ENCODE data around the gene FBXL20.

Gene FBXL20

DNA sequence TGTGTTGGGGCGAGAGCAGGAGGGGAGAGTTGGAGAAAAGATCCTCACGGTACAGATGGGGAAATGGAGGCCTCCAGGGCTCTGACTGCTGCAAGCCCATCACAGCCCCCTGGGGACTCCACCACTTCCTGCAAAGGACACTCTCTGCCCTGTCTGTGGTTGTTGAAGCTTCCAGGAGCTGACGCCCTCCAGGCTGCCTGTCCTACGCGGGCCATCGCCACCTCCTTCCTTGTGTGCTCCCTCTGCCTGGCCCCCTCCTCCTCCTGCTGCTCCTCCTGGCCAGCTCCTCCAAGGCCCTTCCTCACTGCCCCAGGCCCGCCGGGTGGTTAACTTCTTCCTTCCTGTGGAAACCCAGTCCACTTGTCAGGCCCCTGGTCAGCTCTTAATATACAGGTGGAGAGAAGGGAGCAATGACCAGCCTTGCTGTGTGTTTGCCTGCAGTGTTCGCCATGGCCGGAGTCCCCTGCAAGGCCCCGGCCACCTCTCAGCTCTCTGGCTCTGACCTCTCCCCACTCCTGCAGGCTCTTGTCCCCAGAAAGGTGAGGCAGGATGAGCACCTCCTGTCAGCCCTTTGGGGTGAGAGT is 157.3 kb downstream of the FBXL20 start:
- no peak overlapping the region for H3K4me2 ChIP-seq (ENCODE audit: low read length)
- no peak overlapping the region for H3K9ac ChIP-seq (ENCODE audit: low read depth, low read length)
- H3K4me3 ChIP-seq (ENCODE audit: low read length) = no peak overlapping the region
- H3K36me3 ChIP-seq (ENCODE audit: insufficient read depth, low read length) = no peaks in the 10 kb centered on the region
- H3K4me1 ChIP-seq (ENCODE audit: control insufficient read depth, insufficient read depth, low read length) = no peaks in the 10 kb centered on the region
- no peaks in the 10 kb centered on the region for H3K9me3 ChIP-seq (replicated peaks; ENCODE audit: low read length)
- no peaks in the 10 kb centered on the region for H3K27me3 ChIP-seq (ENCODE audit: control insufficient read depth, insufficient read depth, low read length)

GRCh38 chr17:39243155-39243554 is 158.3 kb downstream of the FBXL20 start:
- H3K27me3 ChIP-seq (ENCODE audit: control insufficient read depth, insufficient read depth, low read length) = no peaks in the 10 kb centered on the region
- H3K4me3 ChIP-seq (ENCODE audit: low read length) = no peak overlapping the region
- no peak overlapping the region for H3K9ac ChIP-seq (ENCODE audit: low read depth, low read length)
- no peak overlapping the region for H3K4me2 ChIP-seq (ENCODE audit: low read length)
- H3K9me3 ChIP-seq (replicated peaks; ENCODE audit: low read length) = no peaks in the 10 kb centered on the region
- peaks cover 8% of the 10 kb centered on the region for H3K4me1 ChIP-seq (ENCODE audit: control insufficient read depth, insufficient read depth, low read length)
- no peaks in the 10 kb centered on the region for H3K36me3 ChIP-seq (ENCODE audit: insufficient read depth, low read length)

- Histone ChIP-seq H3K4me3 (ENCODE audit: low read length) (no peak overlapping the region), H3K4me2 (ENCODE audit: low read length) (no peak overlapping the region), H3K36me3 (ENCODE audit: insufficient read depth, low read length) (no peaks in the 10 kb centered on the region), H3K9me3 (replicated peaks; ENCODE audit: low read length) (no peaks in the 10 kb centered on the region), H3K27me3 (ENCODE audit: control insufficient read depth, insufficient read depth, low read length) (no peaks in the 10 kb centered on the region), H3K9ac (ENCODE audit: low read depth, low read length) (no peak overlapping the region), H3K4me1 (ENCODE audit: control insufficient read depth, insufficient read depth, low read length) (peaks cover 10% of the 10 kb centered on the region)
These were observed 160.8 kb downstream of the FBXL20 start for GRCh38 chr17:39240631-39241030.

DNA sequence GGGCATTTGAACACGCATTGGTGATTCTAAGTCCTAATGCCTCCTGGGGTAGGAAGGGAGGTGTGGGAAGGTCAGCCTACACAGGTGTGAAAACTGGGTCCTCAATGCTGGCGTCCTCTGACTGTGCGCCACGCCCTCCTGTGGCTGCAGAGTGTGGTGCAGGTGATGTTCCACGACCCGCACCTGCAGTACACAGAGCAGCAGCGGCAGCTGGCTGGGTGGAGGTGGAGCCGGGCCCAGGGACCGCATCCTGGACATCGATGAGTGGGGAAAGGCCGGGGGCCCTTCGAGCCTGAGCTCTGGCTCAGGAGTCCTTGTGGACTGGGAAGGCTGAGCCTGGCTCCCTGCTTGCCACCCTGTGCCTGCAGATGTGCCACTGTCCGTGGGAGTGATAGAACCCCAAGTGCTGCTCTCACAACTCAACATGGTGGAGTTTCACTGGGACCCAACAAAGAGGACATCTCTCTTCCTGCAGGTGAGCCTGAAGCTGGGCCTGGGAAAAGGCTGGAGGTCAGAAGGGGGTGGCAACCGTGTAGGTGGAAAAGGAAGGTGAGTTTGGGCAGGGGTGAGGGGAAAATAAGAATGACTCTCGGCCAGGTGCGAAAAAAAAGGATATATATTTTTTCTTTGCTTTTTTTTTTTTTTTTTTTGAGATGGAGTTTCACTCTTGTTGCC is 161.6 kb downstream of the FBXL20 start:
- H3K4me1 ChIP-seq (ENCODE audit: control insufficient read depth, insufficient read depth, low read length) = peaks cover 10% of the 10 kb centered on the region
- no peaks in the 10 kb centered on the region for H3K27me3 ChIP-seq (ENCODE audit: control insufficient read depth, insufficient read depth, low read length)
- no peak overlapping the region for H3K4me3 ChIP-seq (ENCODE audit: low read length)
- H3K9ac ChIP-seq (ENCODE audit: low read depth, low read length) = no peak overlapping the region
- no peaks in the 10 kb centered on the region for H3K9me3 ChIP-seq (replicated peaks; ENCODE audit: low read length)
- H3K36me3 ChIP-seq (ENCODE audit: insufficient read depth, low read length) = no peaks in the 10 kb centered on the region
- no peak overlapping the region for H3K4me2 ChIP-seq (ENCODE audit: low read length)

GRCh38 chr17:39238311-39238972 is 163.0 kb downstream of the FBXL20 start:
- peaks cover 10% of the 10 kb centered on the region for H3K4me1 ChIP-seq (ENCODE audit: control insufficient read depth, insufficient read depth, low read length)
- no peak overlapping the region for H3K9ac ChIP-seq (ENCODE audit: low read depth, low read length)
- H3K4me3 ChIP-seq (ENCODE audit: low read length) = peak overlapping the region; percentile 39

DNA sequence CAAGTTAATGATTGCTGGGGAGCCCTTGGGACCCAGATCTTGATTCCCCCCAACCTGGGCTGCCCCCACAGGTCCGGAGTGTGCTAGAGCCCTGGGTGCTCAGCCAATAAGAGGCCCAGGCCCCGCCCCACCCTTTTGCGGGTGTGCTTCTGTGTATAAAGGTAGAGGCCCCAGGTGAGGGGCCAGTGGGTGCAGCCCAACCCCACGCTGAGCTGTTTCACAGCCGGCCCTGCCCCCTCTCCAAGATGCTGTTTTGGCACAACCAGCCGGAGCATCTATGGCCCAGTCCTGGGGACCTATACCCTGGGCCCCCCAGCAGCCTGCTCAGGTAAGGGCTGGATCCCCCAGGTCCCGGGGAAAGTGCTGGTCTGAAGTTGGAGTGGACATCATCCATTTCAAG is 163.8 kb downstream of the FBXL20 start:
- Histone ChIP-seq H3K9ac (ENCODE audit: low read depth, low read length) (no peak overlapping the region), H3K4me3 (ENCODE audit: low read length) (no peak overlapping the region), H3K4me2 (ENCODE audit: low read length) (no peak overlapping the region), H3K9me3 (replicated peaks; ENCODE audit: low read length) (no peaks in the 10 kb centered on the region), H3K27me3 (ENCODE audit: control insufficient read depth, insufficient read depth, low read length) (no peaks in the 10 kb centered on the region), H3K36me3 (ENCODE audit: insufficient read depth, low read length) (no peaks in the 10 kb centered on the region), H3K4me1 (ENCODE audit: control insufficient read depth, insufficient read depth, low read length) (peaks cover 10% of the 10 kb centered on the region)

More at GRCh38 chr17:39238311-39238972, 163.0 kb downstream of the FBXL20 start:
- Histone ChIP-seq H3K27me3 (ENCODE audit: control insufficient read depth, insufficient read depth, low read length) (no peaks in the 10 kb centered on the region), H3K9me3 (replicated peaks; ENCODE audit: low read length) (no peaks in the 10 kb centered on the region), H3K36me3 (ENCODE audit: insufficient read depth, low read length) (no peaks in the 10 kb centered on the region), H3K4me2 (ENCODE audit: low read length) (peak overlapping the region; percentile 63)

DNA sequence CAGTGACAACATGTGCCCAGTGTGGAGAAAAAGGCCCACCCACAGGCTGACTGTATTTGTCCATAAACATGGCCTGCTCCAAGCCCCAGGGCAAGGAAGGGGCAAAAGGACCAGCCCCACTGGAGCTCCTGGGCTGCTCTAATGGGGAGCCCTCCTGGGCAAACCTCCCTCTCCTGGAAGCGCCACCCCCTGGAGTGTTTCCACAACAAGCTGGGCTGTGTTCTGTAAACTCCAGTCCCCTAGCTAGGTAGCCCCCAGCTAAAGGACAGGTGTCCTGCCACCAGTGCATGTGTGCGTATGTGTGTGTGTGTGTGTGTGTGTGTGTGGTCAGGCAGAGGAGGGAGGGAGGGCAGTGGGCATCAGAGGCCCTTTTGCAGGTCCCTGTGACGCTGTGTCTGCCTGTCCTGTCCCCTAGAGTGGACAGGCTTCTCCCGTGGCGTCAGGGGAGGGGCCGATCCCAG is 164.4 kb downstream of the FBXL20 start:
- H3K4me2 ChIP-seq (ENCODE audit: low read length) = no peak overlapping the region
- no peak overlapping the region for H3K9ac ChIP-seq (ENCODE audit: low read depth, low read length)
- H3K4me3 ChIP-seq (ENCODE audit: low read length) = no peak overlapping the region
- peaks cover 14% of the 10 kb centered on the region for H3K4me1 ChIP-seq (ENCODE audit: control insufficient read depth, insufficient read depth, low read length)
- H3K9me3 ChIP-seq (replicated peaks; ENCODE audit: low read length) = no peaks in the 10 kb centered on the region
- no peaks in the 10 kb centered on the region for H3K36me3 ChIP-seq (ENCODE audit: insufficient read depth, low read length)
- no peaks in the 10 kb centered on the region for H3K27me3 ChIP-seq (ENCODE audit: control insufficient read depth, insufficient read depth, low read length)

- Histone ChIP-seq H3K4me3 (ENCODE audit: low read length) (no peak overlapping the region), H3K9ac (ENCODE audit: low read depth, low read length) (no peak overlapping the region), H3K9me3 (replicated peaks; ENCODE audit: low read length) (no peaks in the 10 kb centered on the region), H3K4me2 (ENCODE audit: low read length) (no peak overlapping the region), H3K27me3 (ENCODE audit: control insufficient read depth, insufficient read depth, low read length) (no peaks in the 10 kb centered on the region), H3K36me3 (ENCODE audit: insufficient read depth, low read length) (no peaks in the 10 kb centered on the region), H3K4me1 (ENCODE audit: control insufficient read depth, insufficient read depth, low read length) (peaks cover 19% of the 10 kb centered on the region)
These were observed 164.9 kb downstream of the FBXL20 start for GRCh38 chr17:39236450-39236927.

- no peaks in the 10 kb centered on the region for H3K36me3 ChIP-seq (ENCODE audit: insufficient read depth, low read length)
- no peak overlapping the region for H3K4me3 ChIP-seq (ENCODE audit: low read length)
- H3K27me3 ChIP-seq (ENCODE audit: control insufficient read depth, insufficient read depth, low read length) = no peaks in the 10 kb centered on the region
- H3K4me1 ChIP-seq (ENCODE audit: control insufficient read depth, insufficient read depth, low read length) = peaks cover 26% of the 10 kb centered on the region
- no peak overlapping the region for H3K9ac ChIP-seq (ENCODE audit: low read depth, low read length)
- no peak overlapping the region for H3K4me2 ChIP-seq (ENCODE audit: low read length)
- no peaks in the 10 kb centered on the region for H3K9me3 ChIP-seq (replicated peaks; ENCODE audit: low read length)
These were observed 165.6 kb downstream of the FBXL20 start for GRCh38 chr17:39235555-39236449.

GRCh38 chr17:39231591-39232551 is 169.6 kb downstream of the FBXL20 start:
- H3K9ac ChIP-seq (ENCODE audit: low read depth, low read length) = no peak overlapping the region

More at GRCh38 chr17:39231591-39232551, 169.6 kb downstream of the FBXL20 start:
- Histone ChIP-seq H3K4me1 (ENCODE audit: control insufficient read depth, insufficient read depth, low read length) (peaks cover 25% of the 10 kb centered on the region), H3K4me2 (ENCODE audit: low read length) (peak overlapping the region; percentile 73), H3K27me3 (ENCODE audit: control insufficient read depth, insufficient read depth, low read length) (peaks cover 9% of the 10 kb centered on the region), H3K4me3 (ENCODE audit: low read length) (peak overlapping the region; percentile 28), H3K36me3 (ENCODE audit: insufficient read depth, low read length) (no peaks in the 10 kb centered on the region), H3K9me3 (replicated peaks; ENCODE audit: low read length) (no peaks in the 10 kb centered on the region)

Measured in skeletal muscle satellite cell (primary cell).